Kidney epithelial cell (primary cell): ENCODE measurements around the gene KMT2C. TPM values are rescaled to one million over a fixed set of nuclear protein-coding genes. Genes with fewer than 3 reads are reported as not detected.

ENCODE experiments used
- DNase-seq: peaks from one replicate; pipeline ENCODE4 v3.0.0-alpha.2; 2010; ENCODE audit warnings: low read depth
- H3K27me3 ChIP-seq: 2 replicates; pipeline ENCODE4 v1.6.0; 2011; ENCODE audit warnings: low read length; ENCODE audit not compliant: control insufficient read depth, insufficient read depth
- H3K36me3 ChIP-seq: 2 replicates; pipeline ENCODE4 v1.5.1; 2011; ENCODE audit warnings: low read length; ENCODE audit not compliant: control insufficient read depth, insufficient read depth
- H3K4me3 ChIP-seq: 2 replicates; pipeline ENCODE4 v1.5.1; 2011; ENCODE audit warnings: low read depth, mild to moderate bottlenecking, control low read depth, low read length
- CTCF ChIP-seq: IDR thresholded peaks from 2 replicates; pipeline ENCODE4 v1.5.1; 2011; ENCODE audit warnings: mild to moderate bottlenecking, moderate library complexity, low read length, control low read depth, inconsistent platforms; ENCODE audit not compliant: insufficient read depth, poor library complexity, severe bottlenecking
- total RNA-seq: library from RNA; depleted of rRNA; stranded (reverse); fragments of >200 nt; gene quantifications from 2 replicates; pipeline ENCODE4 v1.2.3, GENCODE V29; 2015

The KMT2C gene
- total RNA-seq, 1 donor from 2014 or later, result 29.0 TPM

GRCh38 chr7:152342796-152343195 lies 93.0 kb downstream of the KMT2C start:
- TF ChIP-seq CTCF, result no peak
- no peak overlapping the region for H3K4me3 ChIP-seq
- no peaks in the 10 kb centered on the region for H3K27me3 ChIP-seq
- no peak for DNase-seq
- H3K36me3 ChIP-seq, result no peaks in the 10 kb centered on the region

DNA sequence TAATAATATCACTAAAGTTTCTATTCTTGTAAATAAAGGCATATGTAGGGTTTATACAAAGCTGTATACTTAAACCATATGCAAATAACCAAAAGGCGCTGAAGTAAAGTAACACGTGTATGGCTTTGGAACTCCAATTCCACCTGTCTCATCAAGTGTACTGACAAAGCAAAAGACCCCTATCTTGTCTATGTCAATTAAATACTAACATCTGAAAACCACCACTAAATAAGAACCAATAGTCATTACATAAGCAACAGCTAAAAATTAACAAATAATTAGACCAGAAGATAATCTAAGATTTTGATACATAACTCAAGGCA lies 93.9 kb downstream of the KMT2C start:
- no peak for DNase-seq
- TF ChIP-seq CTCF, result no peak

GRCh38 chr7:152341039-152341913 lies 94.5 kb downstream of the KMT2C start:
- DNase-seq, result no peak
- Histone ChIP-seq H3K27me3 (no peaks in the 10 kb centered on the region), H3K4me3 (no peak overlapping the region), H3K36me3 (no peaks in the 10 kb centered on the region)
- peak; percentile 56 for TF ChIP-seq CTCF

More for the DNA sequence above, 93.9 kb downstream of the KMT2C start:
- Histone ChIP-seq H3K27me3 (no peaks in the 10 kb centered on the region), H3K36me3 (no peaks in the 10 kb centered on the region), H3K4me3 (no peak overlapping the region)

DNA sequence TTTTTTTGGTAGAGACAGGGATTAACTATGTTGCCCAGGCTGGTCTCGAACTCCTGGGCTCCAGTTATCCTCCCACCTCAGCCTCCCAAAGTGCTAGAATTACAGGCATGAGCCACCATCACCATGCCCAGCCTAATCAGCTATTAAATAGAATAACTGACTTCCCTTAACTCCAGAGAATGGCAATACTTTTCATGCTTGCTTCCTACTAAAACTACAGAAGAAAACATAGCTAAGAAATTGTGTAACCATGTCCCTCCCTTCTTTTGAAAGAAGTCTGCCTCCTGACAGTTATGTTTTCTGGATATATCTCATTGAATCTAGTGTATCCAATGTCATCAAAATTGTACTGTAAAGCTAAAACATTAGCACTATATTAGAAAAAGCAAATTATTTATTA lies 95.6 kb downstream of the KMT2C start:
- H3K4me3 ChIP-seq, result no peak overlapping the region
- H3K27me3 ChIP-seq, result no peaks in the 10 kb centered on the region
- no peak for TF ChIP-seq CTCF
- DNase-seq, result no peak
- H3K36me3 ChIP-seq, result no peaks in the 10 kb centered on the region

- Histone ChIP-seq H3K27me3 (no peaks in the 10 kb centered on the region), H3K4me3 (no peak overlapping the region), H3K36me3 (no peaks in the 10 kb centered on the region)
- no peak for DNase-seq
- TF ChIP-seq CTCF, result no peak
These were observed 97.2 kb downstream of the KMT2C start for GRCh38 chr7:152338561-152338960.

DNA sequence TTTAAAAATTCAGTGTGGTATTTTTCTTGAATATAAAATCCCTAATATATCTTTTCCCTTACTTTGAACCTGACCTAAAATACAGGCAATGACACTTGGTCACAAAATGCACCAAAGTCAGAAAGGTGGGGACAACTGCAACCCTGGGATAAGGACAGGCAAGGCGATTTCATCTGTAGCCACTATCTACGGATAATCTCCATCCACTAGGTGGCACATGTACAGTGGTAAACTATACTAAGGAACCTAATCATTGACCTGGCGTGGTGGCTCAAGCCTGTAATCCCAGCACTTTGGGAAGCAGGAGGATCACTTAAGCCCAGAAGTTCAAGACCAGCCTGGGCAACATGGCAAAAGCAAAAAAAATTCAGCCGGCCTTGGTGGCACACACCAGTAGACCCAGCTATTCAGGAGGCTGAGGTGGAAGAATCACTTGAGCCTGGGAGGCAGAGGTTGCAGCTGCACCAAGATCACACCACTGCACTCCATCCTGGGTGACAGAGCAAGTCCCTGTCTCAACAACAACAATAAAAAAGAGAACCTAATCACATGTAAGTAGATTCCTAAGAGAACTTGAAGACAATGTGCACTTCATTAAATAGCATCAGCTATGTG lies 98.9 kb downstream of the KMT2C start:
- H3K36me3 ChIP-seq, result no peaks in the 10 kb centered on the region
- no peak for DNase-seq
- peak; percentile 51 for TF ChIP-seq CTCF
- H3K4me3 ChIP-seq, result no peak overlapping the region
- H3K27me3 ChIP-seq, result no peaks in the 10 kb centered on the region
